Measurements from ENCODE around the gene TNIK.
A peak's percentile ranks its signal among the peaks of the same experiment; 100 is the strongest.

TNIK gene

DNA sequence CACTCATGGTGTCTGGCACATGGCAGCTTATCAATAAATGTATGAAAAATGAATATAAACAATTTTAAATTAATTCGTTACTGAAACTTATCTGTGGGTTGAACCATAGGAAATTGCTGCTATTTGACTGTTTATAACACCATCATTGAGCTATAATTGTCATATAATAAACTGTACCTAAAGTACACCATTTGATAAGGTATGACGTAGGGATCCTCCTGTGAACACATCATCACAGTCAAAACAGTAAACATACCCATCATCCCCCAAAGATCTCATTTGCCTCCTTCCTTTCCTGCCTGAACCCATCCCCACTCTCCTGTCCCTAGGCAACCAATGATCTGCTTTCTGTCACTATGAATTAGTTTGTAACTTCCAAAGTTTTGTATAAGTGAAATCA lies 282.7 kb downstream of the TNIK start:
- TF ChIP-seq, protein P1, sequence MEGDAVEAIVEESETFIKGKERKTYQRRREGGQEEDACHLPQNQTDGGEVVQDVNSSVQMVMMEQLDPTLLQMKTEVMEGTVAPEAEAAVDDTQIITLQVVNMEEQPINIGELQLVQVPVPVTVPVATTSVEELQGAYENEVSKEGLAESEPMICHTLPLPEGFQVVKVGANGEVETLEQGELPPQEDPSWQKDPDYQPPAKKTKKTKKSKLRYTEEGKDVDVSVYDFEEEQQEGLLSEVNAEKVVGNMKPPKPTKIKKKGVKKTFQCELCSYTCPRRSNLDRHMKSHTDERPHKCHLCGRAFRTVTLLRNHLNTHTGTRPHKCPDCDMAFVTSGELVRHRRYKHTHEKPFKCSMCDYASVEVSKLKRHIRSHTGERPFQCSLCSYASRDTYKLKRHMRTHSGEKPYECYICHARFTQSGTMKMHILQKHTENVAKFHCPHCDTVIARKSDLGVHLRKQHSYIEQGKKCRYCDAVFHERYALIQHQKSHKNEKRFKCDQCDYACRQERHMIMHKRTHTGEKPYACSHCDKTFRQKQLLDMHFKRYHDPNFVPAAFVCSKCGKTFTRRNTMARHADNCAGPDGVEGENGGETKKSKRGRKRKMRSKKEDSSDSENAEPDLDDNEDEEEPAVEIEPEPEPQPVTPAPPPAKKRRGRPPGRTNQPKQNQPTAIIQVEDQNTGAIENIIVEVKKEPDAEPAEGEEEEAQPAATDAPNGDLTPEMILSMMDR (IDR thresholded peaks at IDR 0.05) = no peak
- H3K27ac ChIP-seq = no peak overlapping the region
- no peak for DNase-seq (ENCODE audit: low spot score)
- no peak overlapping the region for H3K4me3 ChIP-seq

DNA sequence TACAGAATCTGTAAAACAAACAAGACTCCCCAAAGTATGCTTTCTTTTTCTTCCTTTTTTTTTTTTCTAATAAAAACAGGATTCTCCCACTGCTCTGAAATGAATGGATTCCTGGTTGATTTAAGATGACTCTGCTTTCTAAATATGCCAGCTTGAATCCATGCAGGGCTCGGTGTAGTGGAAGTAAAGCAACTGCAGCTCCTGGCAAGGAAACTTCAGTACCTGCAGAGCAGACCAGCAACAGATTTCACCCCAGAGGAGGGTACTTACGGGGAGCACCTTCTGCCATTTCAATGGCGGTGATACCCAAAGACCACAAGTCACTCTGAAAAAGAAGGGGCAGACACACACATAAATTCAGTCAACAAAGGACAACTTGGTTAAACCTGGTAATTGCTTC lies 283.1 kb downstream of the TNIK start:
- TF ChIP-seq, protein P1 (IDR thresholded peaks at IDR 0.05) = no peak
- no peak overlapping the region for H3K4me3 ChIP-seq
- DNase-seq (ENCODE audit: low spot score) = no peak
- no peak overlapping the region for H3K27ac ChIP-seq

DNA sequence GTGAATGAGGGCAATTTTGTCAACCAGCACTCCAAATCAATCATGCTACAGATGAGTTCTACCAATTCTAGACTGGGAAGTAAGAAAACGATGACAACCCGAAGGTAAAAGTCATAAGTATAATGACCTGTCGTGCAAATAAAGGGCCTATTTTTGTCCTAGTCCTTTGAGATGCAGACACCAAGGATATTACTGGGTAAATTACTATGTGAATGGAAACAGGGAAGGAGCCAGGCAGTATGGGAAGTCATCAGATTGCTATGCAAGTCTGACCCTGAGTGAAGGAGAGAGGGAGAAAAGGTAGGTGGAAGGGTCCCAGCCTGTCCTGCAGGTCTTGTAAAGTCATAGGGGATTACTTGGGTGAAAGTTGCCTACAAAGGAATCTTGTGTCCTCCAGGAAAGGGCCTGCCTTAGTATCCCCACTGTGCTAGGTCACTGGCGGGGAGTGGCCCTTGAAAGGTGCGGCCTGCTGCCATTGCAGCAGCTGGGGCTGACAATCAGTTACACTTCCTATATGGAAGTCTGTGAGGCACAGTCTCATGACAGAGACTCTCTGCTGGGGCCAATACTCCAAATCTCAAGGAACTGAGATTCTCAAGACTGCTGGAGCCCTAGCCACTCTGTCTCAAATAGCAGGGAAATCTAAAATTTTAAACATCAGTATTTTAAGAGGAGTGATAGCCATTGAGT lies 283.8 kb downstream of the TNIK start:
- Histone ChIP-seq H3K27ac (peak overlapping the region; percentile 14 to 63), H3K4me3 (peak overlapping the region; percentile 37)
- DNase-seq (ENCODE audit: low spot score) = no peak
- TF ChIP-seq, protein P1 (IDR thresholded peaks at IDR 0.05) = no peak

DNA sequence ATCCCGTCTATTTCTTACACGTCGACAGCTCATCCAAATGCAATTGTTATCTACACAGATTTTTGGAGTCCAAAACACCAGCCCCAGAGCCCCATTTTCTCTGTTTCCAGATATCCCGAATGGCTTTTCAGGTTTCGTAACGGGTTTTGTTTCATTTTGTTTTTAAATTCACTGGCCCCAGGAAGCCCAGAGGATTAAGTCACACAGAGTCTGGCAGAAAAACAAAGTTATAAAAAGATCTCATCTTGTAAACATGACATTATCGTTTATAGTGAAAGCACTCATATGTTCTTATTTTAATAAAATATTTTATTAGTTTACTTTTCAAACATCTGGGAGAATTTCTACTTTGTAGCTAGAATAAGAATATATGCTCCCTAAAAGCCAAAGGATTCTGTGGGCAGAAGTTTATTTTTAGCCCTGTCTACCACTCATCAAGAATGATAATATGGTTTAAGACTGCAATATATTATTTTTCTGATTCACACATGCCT lies 284.4 kb downstream of the TNIK start:
- TF ChIP-seq, protein P1 (IDR thresholded peaks at IDR 0.05) = no peak
- Histone ChIP-seq H3K27ac (peak overlapping the region; percentile 14 to 63), H3K4me3 (peak overlapping the region; percentile 37)
- no peak for DNase-seq (ENCODE audit: low spot score)

DNA sequence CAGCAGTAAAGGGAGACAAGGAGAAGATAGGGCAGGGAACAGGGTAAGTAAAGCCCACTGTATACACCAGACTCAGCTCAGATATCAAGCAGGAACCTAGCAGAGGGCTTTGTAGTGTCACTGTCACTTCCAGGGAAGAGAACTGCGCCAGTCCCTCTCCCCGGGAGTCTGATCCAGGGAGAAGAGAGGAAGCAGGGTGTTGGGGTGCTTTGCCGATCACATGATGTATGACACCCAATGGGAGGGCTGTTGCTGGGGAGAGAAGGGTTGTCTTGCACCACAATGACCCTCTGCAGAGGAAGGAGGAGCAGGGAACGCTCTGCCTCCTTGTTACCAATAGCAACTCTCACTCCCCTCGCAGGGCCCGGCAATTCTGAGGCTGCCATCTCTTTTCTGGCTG lies 286.5 kb downstream of the TNIK start:
- Histone ChIP-seq H3K27ac (no peak overlapping the region), H3K4me3 (no peak overlapping the region)
- TF ChIP-seq, protein P1 (IDR thresholded peaks at IDR 0.05) = no peak
- no peak for DNase-seq (ENCODE audit: low spot score)

DNA sequence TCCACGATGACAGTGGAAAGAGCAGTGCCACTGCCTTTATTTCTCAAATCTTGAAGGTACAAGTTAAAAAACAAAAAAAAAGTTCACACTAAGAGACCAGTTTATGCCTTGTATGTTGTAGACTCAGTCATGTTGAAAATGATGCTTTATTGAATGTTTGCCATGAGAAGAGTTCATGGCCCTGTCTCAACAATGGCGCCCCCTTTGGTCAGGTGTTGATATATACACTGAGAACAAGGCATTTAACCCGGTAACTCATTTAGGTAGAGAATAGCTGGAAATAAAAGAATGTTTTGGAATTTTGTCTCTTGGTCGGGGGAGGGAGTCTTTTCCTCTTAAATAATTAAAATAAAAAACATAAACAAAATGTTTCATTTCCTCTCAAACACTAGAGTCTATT lies 288.1 kb downstream of the TNIK start:
- no peak overlapping the region for H3K27ac ChIP-seq
- DNase-seq (ENCODE audit: low spot score) = no peak
- TF ChIP-seq, protein P1 (IDR thresholded peaks at IDR 0.05) = no peak

DNA sequence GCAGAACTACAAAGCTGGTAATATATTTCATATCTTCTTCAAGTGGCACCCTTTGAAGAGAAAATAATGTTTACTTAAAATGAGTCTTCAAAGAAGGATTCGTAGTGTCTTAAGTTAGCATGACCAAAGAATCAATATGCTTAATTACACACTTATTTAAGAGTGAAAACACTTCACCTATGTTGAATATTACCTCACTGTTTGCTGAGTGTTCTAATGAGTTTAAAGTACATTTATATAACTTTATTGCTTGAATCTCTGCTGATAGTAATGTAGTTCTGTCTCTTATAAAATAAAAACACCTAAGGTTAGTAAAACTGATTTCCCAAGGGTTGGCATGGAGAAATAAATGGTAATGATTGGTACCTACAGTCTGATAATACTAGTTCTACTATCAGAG lies 290.3 kb downstream of the TNIK start:
- no peak for DNase-seq (ENCODE audit: low spot score)
- no peak overlapping the region for H3K27ac ChIP-seq
- TF ChIP-seq, protein P1 (IDR thresholded peaks at IDR 0.05) = no peak
- no peak overlapping the region for H3K4me3 ChIP-seq

More for the DNA sequence above, 288.1 kb downstream of the TNIK start:
- H3K4me3 ChIP-seq = no peak overlapping the region

All from coronary artery (tissue), 2 donors.